ENCODE measurements around the gene MPLKIP. TPM values are rescaled to one million over a fixed set of nuclear protein-coding genes. Genes with fewer than 3 reads are reported as not detected.
"Not testable (repeated sequence)": the region's sequence is repeated elsewhere in the genome, so short reads cannot be mapped to it uniquely, and the experiment has no call there.

Gene MPLKIP
- polyA plus RNA-seq, 2 of the 4 experiments (the other 2 are of a cell fraction) = 32.2 to 46.0 TPM

DNA sequence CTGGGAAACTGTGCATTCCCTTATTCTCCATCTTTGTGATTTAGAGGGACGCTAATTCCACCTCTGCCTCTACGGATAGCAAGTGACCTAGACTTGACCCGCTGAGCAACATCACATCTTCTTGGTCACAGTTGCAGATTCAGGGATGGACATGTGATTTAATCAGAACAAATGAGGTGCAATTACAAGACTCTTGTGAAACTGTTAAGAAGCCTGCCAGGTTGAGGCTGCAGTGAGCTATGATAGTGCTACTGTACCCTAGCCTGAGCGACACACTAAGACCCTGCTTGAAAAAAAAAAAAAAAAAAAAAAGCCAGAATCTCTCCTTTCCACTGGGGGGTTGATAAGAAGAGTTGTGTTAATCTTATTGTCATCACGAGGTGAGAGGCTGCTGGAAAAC is 14.4 kb downstream of the MPLKIP start:
- H3K27ac ChIP-seq = no peak overlapping the region
- 86% methylated on average over 5 of the region's 5 CpGs for WGBS (ENCODE audit: missing lambda C conversion rate)
- TF ChIP-seq ZC3H11A (IDR thresholded peaks at IDR 0.05) (no peak), FOXS1 (CRISPR knock-in tag; IDR thresholded peaks at IDR 0.05) (no peak), CBX2 (IDR thresholded peaks at IDR 0.05; ENCODE audit: borderline replicate concordance, low read depth) (no peak), POLR2AphosphoS2 (conservative IDR thresholded peaks at IDR 0.05; ENCODE audit: low read length) (no peak), JUN (IDR thresholded peaks at IDR 0.05) (no peak), GATA3 (IDR thresholded peaks at IDR 0.05; ENCODE audit: borderline replicate concordance) (no peak), ZFP36 (IDR thresholded peaks at IDR 0.05; ENCODE audit: borderline replicate concordance, partially characterized antibody) (no peak), CBX8 (IDR thresholded peaks at IDR 0.05) (no peak), KDM5A (IDR thresholded peaks at IDR 0.05) (no peak), RARB (CRISPR knock-in tag; IDR thresholded peaks at IDR 0.05) (no peak), NFE2L2 (conservative IDR thresholded peaks at IDR 0.05; ENCODE audit: low read length) (no peak), PHF8 (IDR thresholded peaks at IDR 0.05; ENCODE audit: borderline replicate concordance, low read depth) (no peak), CHD2 (IDR thresholded peaks at IDR 0.05; ENCODE audit: low read length, partially characterized antibody) (no peak)
- TF ChIP-seq, protein P1, sequence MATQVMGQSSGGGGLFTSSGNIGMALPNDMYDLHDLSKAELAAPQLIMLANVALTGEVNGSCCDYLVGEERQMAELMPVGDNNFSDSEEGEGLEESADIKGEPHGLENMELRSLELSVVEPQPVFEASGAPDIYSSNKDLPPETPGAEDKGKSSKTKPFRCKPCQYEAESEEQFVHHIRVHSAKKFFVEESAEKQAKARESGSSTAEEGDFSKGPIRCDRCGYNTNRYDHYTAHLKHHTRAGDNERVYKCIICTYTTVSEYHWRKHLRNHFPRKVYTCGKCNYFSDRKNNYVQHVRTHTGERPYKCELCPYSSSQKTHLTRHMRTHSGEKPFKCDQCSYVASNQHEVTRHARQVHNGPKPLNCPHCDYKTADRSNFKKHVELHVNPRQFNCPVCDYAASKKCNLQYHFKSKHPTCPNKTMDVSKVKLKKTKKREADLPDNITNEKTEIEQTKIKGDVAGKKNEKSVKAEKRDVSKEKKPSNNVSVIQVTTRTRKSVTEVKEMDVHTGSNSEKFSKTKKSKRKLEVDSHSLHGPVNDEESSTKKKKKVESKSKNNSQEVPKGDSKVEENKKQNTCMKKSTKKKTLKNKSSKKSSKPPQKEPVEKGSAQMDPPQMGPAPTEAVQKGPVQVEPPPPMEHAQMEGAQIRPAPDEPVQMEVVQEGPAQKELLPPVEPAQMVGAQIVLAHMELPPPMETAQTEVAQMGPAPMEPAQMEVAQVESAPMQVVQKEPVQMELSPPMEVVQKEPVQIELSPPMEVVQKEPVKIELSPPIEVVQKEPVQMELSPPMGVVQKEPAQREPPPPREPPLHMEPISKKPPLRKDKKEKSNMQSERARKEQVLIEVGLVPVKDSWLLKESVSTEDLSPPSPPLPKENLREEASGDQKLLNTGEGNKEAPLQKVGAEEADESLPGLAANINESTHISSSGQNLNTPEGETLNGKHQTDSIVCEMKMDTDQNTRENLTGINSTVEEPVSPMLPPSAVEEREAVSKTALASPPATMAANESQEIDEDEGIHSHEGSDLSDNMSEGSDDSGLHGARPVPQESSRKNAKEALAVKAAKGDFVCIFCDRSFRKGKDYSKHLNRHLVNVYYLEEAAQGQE (IDR thresholded peaks at IDR 0.05) = no peak
- TF ChIP-seq, protein P2, sequence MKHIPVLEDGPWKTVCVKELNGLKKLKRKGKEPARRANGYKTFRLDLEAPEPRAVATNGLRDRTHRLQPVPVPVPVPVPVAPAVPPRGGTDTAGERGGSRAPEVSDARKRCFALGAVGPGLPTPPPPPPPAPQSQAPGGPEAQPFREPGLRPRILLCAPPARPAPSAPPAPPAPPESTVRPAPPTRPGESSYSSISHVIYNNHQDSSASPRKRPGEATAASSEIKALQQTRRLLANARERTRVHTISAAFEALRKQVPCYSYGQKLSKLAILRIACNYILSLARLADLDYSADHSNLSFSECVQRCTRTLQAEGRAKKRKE (CRISPR knock-in tag; IDR thresholded peaks at IDR 0.05; ENCODE audit: low read depth) = no peak
- TF ChIP-seq, protein P3, sequence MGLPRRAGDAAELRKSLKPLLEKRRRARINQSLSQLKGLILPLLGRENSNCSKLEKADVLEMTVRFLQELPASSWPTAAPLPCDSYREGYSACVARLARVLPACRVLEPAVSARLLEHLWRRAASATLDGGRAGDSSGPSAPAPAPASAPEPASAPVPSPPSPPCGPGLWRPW (IDR thresholded peaks at IDR 0.05) = no peak
- ChIA-PET CTCF (no interaction called here), POLR2A (no interaction called here)
- FAIRE-seq (no peak), ATAC-seq (no peak), DNase-seq (ENCODE audit: low read depth in 1 of 2, low spot score in 1 of 2) (no peak)
- H3K4me3 ChIP-seq = no peak overlapping the region
- H3K9me3 ChIP-seq = no peaks in the 10 kb centered on the region
- H3K4me2 ChIP-seq = no peak overlapping the region
- H3K4me1 ChIP-seq = no peaks in the 10 kb centered on the region

DNA sequence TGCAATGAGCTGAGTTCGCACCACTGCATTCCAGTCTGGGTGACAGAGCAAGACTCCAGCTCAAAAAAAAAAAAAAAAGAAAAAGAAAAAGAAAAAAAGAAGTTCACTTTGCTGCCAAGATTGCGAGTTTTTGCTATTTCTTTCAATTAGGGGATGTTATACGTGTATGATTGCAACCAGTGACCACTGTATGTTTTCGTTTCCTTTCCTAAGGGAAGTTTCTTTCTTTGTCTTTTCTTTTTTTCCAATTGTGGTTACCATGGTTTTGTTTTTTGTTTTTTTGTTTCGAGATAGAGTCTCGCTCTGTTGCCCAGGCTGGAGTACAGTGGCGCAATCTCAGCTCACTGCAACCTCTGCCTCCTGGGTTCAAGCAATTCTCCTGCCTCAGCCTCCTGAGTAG is 16.2 kb downstream of the MPLKIP start:
- H3K4me3 ChIP-seq; H3K9me3 ChIP-seq; ATAC-seq; H3K4me2 ChIP-seq; FAIRE-seq; H3K4me1 ChIP-seq; H3K27ac ChIP-seq; DNase-seq (ENCODE audit: low read depth in 1 of 2, low spot score in 1 of 2): not testable (repeated sequence)
- 96% methylated on average over 7 of the region's 7 CpGs for WGBS (ENCODE audit: missing lambda C conversion rate)
- ChIA-PET POLR2A (interaction anchor here (1.0 kb wide), 1 partner anchor 16 kb away, joined by 3 read pairs; the partner anchor contains the start of gene MPLKIP), CTCF (interaction anchor here (0.6 kb wide), 1 partner anchor 52 kb away, joined by 3 read pairs; no protein-coding TSS in a partner anchor)

DNA sequence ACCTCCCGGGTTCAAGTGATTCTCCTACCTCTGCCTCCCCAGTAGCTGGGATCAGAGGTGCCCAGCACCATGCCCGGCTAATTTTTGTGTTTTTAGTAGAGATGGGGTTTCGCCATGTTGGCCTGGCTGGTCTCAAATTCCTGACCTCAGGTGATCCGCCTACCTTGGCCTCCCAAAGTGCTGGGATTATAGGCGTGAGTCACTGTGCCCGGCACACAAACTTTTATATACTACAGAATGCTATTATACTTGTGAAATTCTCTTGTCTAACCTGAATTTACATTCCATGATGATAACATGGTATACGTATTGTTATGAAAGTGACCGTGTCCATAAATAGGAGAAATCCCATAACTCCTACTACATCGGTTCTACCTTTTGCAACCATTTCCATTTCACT is 17.2 kb downstream of the MPLKIP start:
- ATAC-seq; DNase-seq (ENCODE audit: low read depth in 1 of 2, low spot score in 1 of 2); FAIRE-seq; H3K4me3 ChIP-seq; H3K9me3 ChIP-seq; H3K4me1 ChIP-seq; H3K4me2 ChIP-seq; H3K27ac ChIP-seq: not testable (repeated sequence)
- ChIA-PET CTCF (interaction anchor here (0.8 kb wide), 1 partner anchor 17 kb away, joined by 5 read pairs; the partner anchor contains the start of genes MPLKIP and SUGCT), POLR2A (interaction anchor here (1.0 kb wide), 1 partner anchor 17 kb away, joined by 3 read pairs; the partner anchor contains the start of gene MPLKIP)
- WGBS (ENCODE audit: missing lambda C conversion rate) = 89% methylated on average over 9 of the region's 9 CpGs

DNA sequence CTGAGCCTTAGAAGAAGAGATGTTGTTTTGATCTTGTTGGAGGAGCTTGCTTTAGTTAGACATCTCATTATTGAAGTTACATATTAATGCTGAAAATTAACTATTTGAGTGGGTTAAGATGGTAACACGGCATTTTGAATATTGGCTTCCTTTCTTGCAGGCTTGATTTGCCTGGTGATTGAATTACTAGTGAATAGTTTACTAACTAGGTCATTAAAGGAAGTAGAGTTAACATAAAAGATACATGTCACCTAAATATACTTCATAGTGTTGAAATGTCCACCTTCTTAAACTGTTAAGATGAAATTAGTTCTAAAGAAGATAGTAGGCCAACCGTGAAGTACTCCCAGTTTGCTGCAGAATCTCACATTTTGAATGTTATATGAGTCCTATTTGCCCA is 18.5 kb downstream of the MPLKIP start:
- Histone ChIP-seq H3K4me2 (no peak overlapping the region), H3K9me3 (no peaks in the 10 kb centered on the region), H3K4me3 (no peak overlapping the region), H3K27ac (no peak overlapping the region), H3K4me1 (no peaks in the 10 kb centered on the region)
- DNase-seq (ENCODE audit: low read depth in 1 of 2, low spot score in 1 of 2) = no peak
- ChIA-PET CTCF (no interaction called here), POLR2A (no interaction called here)
- WGBS (ENCODE audit: missing lambda C conversion rate) = 95% methylated on average over 2 of the region's 2 CpGs
- no peak for ATAC-seq
- no peak for FAIRE-seq
- TF ChIP-seq PHF8 (IDR thresholded peaks at IDR 0.05; ENCODE audit: borderline replicate concordance, low read depth) = no peak
- TF ChIP-seq, protein P4, sequence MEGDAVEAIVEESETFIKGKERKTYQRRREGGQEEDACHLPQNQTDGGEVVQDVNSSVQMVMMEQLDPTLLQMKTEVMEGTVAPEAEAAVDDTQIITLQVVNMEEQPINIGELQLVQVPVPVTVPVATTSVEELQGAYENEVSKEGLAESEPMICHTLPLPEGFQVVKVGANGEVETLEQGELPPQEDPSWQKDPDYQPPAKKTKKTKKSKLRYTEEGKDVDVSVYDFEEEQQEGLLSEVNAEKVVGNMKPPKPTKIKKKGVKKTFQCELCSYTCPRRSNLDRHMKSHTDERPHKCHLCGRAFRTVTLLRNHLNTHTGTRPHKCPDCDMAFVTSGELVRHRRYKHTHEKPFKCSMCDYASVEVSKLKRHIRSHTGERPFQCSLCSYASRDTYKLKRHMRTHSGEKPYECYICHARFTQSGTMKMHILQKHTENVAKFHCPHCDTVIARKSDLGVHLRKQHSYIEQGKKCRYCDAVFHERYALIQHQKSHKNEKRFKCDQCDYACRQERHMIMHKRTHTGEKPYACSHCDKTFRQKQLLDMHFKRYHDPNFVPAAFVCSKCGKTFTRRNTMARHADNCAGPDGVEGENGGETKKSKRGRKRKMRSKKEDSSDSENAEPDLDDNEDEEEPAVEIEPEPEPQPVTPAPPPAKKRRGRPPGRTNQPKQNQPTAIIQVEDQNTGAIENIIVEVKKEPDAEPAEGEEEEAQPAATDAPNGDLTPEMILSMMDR (IDR thresholded peaks at IDR 0.05) = no peak
- no peak for TF ChIP-seq CEBPB (IDR thresholded peaks at IDR 0.05)
- TF ChIP-seq FOSL2 (IDR thresholded peaks at IDR 0.05) = no peak
- TF ChIP-seq FOSL2 (CRISPR knock-in tag; IDR thresholded peaks at IDR 0.05) = no peak
- TF ChIP-seq ZNF302 (CRISPR knock-in tag; IDR thresholded peaks at IDR 0.05) = no peak
- TF ChIP-seq, protein P5, sequence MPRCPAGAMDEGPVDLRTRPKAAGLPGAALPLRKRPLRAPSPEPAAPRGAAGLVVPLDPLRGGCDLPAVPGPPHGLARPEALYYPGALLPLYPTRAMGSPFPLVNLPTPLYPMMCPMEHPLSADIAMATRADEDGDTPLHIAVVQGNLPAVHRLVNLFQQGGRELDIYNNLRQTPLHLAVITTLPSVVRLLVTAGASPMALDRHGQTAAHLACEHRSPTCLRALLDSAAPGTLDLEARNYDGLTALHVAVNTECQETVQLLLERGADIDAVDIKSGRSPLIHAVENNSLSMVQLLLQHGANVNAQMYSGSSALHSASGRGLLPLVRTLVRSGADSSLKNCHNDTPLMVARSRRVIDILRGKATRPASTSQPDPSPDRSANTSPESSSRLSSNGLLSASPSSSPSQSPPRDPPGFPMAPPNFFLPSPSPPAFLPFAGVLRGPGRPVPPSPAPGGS (IDR thresholded peaks at IDR 0.05) = no peak

All from A549 (cell line).